Hematopoietic multipotent progenitor cell treated with erythropoietin and hydrocortisone succinate and interleukin-3 and kit ligand, for 17 days (in vitro differentiated cells): ENCODE results near the gene CMIP.

Source experiments
- DNase-seq: peaks from one replicate; pipeline ENCODE4 v3.0.0-alpha.2; 2015; ENCODE audit warnings: low spot score

Gene CMIP

GRCh38 chr16:81480606-81481206, 36.1 kb downstream of the CMIP start:
- DNase-seq = no peak

- no peak for DNase-seq
These were observed 36.7 kb downstream of the CMIP start for GRCh38 chr16:81481207-81481821.

GRCh38 chr16:81482329-81483063, 37.9 kb downstream of the CMIP start:
- DNase-seq = no peak

- DNase-seq = no peak
These were observed 38.7 kb downstream of the CMIP start for GRCh38 chr16:81483064-81483969.

GRCh38 chr16:81483970-81484595, 39.5 kb downstream of the CMIP start:
- DNase-seq = no peak

GRCh38 chr16:81484908-81485624, 40.5 kb downstream of the CMIP start:
- no peak for DNase-seq

GRCh38 chr16:81485824-81486539, 41.4 kb downstream of the CMIP start:
- DNase-seq = no peak

DNA sequence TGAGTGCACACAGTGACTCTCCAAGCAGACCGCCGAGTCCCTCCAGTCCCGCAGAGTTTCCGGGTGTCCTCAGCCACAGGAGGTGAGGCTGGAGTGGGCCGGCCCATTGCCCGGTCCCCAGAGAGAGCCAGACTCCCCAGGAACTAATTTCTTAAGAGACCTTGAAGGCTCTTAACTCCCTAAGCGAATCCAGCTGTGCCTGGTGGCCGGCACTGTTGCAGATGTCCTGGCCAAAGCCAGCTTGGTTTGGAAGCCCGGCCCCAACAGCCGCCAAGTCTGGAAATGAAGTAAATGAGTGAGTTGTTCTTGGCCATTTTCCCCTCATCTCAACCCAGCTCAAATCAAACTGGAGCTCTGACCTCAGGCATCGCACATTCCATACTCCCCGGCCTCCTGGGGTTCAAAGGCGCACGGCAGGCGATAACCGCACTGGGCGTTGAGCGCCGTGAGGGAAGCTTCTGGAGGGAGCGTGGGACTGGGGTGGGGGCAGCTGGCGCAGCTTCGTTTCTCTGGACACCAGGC, 42.0 kb downstream of the CMIP start:
- DNase-seq = no peak

DNA sequence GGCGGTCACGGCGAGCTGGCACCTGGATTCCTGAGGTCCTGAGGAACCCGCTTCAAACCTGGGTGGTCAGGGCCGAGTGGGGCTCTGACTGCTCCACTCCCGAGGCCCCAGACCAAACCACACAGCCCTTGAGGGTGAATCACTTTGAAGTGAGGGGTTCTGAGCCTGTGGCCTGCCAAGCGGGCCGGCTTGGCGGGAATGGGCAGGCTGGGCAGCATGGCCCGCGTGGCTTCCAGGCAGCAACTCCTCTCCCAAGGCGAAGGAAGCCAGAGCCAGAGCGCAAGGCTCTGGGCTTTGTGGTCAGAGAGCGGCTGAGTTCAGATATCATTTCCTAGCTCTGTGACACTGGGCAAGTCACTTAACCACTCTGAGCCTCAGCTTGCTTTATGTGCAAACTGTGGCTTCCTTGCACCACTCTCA, 42.7 kb downstream of the CMIP start:
- DNase-seq = no peak

GRCh38 chr16:81488687-81489411, 44.2 kb downstream of the CMIP start:
- no peak for DNase-seq

- no peak for DNase-seq
These were observed 45.1 kb downstream of the CMIP start for GRCh38 chr16:81489547-81490267.

DNA sequence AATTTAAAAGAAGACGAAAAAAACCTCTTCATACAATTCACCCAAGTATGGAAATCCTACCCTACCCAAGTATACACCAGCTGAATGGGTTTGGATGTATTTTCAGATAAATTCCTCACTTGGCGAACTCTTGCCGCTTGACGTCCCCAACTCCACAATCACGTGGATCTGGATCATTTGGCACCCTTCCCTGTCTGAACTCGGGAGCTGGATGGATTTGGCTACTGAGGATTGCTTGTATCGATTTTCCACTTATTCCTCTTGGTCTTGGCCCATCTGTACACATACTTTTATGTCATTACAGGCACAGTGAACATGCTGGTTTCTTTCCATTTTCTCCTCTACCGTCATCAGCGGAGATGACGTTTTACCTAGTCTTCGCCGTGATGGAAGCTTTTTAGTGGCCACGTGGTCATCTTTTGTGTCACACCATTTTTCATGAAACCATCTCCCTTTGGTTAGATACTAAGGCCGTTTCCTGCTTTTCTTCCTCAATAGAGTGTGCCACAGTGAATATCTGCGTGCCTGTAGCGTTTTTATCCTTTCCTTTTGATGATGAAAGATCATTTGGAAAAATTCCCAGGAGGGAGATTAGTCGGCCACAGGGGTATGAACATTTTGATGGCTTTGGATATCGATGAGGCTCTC, 47.1 kb downstream of the CMIP start:
- DNase-seq = no peak

DNA sequence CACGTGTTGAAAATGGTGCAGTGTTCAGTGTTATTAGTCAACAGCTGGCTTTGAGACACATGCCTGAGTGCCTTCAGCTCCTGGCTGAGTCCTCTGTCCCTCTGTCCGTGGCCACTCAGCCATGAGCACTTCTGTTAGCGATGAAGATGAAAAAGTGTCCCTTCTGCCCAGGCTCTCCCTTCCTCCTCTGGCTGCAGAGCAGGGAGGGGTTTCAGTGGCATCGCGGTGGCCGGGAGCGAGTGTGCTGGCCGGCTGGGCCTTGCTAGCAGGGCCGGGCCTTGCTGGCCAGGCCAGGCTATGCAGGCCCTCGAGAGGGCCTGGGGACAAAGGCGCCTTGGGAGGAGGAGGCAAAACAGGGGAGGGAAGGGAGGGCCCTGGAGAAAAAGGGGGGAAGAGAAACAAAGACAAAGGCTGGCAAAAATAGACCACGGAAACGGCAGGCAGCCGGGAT, 47.7 kb downstream of the CMIP start:
- no peak for DNase-seq

- DNase-seq = no peak
These were observed 48.6 kb downstream of the CMIP start for GRCh38 chr16:81492965-81493754.

- DNase-seq = no peak
These were observed 49.3 kb downstream of the CMIP start for GRCh38 chr16:81493755-81494433.

GRCh38 chr16:81494434-81494806, 49.8 kb downstream of the CMIP start:
- no peak for DNase-seq

- peak; percentile 21 for DNase-seq
These were observed 50.3 kb downstream of the CMIP start for GRCh38 chr16:81494888-81495287.
